ENCODE data around the gene NEK5.

NEK5 gene

DNA sequence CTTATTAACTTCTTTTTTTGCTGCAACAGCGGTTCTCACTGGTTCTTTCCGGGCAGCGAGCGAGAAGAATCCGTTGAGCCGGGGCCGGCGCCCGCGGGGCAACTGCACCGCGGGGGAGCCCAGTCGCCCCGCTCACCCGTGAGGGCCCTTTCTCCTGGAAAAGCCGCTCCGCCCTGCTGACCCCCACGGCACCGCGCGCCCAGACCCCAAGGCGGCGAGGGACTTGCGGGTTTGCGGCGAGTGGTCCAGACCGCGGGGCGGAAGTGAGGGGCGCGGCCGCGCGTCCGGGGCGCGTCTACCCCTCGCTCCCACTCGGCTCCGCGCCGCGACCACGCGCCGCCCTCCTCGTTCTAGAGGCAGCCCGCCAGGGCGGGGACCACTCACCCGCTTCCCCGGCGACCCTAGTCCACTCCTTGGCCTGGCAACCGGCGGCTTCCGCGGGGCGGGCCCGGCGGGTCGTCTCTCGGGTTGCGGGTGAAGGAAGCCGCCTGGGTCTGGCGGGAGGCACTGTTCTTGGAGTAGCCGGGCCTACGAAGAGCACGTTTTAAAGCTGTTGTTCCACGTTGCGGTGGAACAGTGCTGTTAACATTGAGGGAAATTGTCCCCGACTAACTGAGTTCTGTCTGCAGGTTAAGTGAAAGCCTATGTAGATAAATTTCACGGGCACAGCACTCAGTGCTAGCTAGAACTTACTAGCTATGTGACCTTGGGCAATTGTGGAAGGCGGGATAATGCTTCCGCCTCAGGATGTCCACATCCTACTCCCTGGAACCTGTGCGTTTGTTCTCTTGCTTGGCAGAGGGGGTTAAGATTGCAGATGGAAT is 30.5 kb upstream of the NEK5 start, which contains the start of gene NEK3:
TSS of gene NEK3 (minus strand) at position 439 of the 824 bp plus-strand sequence. CDS start 3,406 bp downstream, outside the sequence.
- ATAC-seq (peak; percentile 58), DNase-seq (peak; percentile 50)
- peaks cover 34% of the 10 kb centered on the region for H3K4me1 Mint-ChIP-seq
- peaks cover 5% of the 10 kb centered on the region for H3K27me3 Mint-ChIP-seq
- peak within 1 kb of the TSS; percentile 79 for H3K4me3 Mint-ChIP-seq
- H3K27ac Mint-ChIP-seq: peak within 1 kb of the TSS; percentile 68
- H3K36me3 Mint-ChIP-seq (ENCODE audit: low read depth): no peaks in the 10 kb centered on the region
- H3K9me3 Mint-ChIP-seq: no peaks in the 10 kb centered on the region

DNA sequence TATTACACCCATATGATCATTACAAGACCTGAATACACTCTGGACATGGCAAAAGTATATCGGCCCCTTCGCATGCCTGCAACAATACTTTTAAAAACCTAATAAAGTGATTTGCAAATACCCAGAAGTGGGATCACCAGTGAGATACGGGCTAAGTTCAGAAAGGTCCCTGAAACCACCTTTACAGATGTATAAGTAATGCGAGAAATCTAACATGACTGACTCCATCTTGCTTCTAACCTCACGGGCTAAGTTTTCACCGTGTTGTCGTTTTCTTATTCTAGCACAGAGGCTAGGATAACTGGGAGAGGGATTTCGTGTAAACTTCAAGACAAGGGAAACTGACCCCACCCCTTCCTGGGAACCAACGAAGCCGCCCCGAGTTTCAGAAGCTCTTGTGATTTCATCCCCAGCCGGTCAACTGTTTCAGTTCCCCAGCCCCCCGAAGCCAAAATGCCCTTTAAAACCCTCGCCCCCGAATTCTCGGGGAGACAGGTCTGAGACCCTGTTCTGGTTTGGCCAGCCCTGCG is 29.8 kb upstream of the NEK5 start:
- Mint-ChIP-seq H3K4me3 (peak overlapping the region; percentile 79), H3K9me3 (no peaks in the 10 kb centered on the region), H3K4me1 (peaks cover 34% of the 10 kb centered on the region), H3K27ac (peak overlapping the region; percentile 68), H3K36me3 (ENCODE audit: low read depth) (no peaks in the 10 kb centered on the region), H3K27me3 (peaks cover 5% of the 10 kb centered on the region)
- DNase-seq (no peak), ATAC-seq (no peak)

DNA sequence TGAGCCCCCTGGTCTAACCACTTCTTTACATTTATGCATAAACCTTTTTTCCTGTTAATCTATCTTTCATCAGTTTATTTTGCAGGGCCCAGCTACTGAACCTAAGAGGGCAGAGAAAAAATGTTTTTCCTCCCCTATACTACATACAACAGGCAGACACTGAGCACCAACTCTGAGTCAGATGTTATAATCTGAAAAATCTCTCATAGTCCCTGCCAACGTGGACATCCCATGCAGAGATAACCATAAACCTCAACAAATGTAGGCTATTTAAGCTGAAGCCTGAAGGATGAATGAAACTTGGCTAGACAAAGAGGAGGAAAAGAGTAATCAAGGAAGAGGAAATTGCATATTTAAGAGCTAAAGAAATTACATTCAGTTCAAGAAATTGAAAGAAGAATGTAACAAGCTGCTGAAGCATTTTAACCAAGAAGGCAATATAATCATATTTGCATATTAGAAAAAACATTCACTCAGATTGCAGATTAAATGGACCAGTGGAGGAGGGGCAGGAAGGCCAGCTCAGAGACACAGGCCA is 27.9 kb upstream of the NEK5 start:
- H3K36me3 Mint-ChIP-seq (ENCODE audit: low read depth): no peaks in the 10 kb centered on the region
- no peak overlapping the region for H3K4me3 Mint-ChIP-seq
- H3K9me3 Mint-ChIP-seq: no peaks in the 10 kb centered on the region
- peaks cover 18% of the 10 kb centered on the region for H3K4me1 Mint-ChIP-seq
- DNase-seq (no peak), ATAC-seq (no peak)
- H3K27ac Mint-ChIP-seq: no peak overlapping the region
- H3K27me3 Mint-ChIP-seq: peaks cover 5% of the 10 kb centered on the region

- Mint-ChIP-seq H3K9me3 (no peaks in the 10 kb centered on the region), H3K4me1 (peaks cover 14% of the 10 kb centered on the region), H3K27ac (no peak overlapping the region), H3K4me3 (no peak overlapping the region), H3K27me3 (peaks cover 5% of the 10 kb centered on the region), H3K36me3 (ENCODE audit: low read depth) (no peaks in the 10 kb centered on the region)
- DNase-seq (no peak), ATAC-seq (no peak)
Observed at GRCh38 chr13:52155177-52155576, 26.3 kb upstream of the NEK5 start.

DNA sequence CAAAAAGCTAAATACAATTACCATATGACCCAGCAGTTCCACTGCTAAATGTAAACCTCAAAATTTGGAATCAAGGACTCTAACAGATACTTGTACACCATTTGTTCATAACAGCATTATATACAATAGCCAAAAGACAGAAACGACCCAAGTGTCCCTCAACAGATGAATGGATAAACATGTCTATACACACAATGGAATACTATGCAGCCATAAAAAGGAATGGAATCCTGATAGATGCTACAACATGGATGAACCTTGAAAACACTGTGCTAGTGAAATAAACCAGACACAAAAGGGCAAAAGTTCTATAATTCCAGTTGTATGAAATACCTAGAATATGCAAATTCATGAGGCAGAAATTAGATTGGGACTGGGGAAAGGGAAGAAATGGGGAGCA is 18.4 kb upstream of the NEK5 start:
- no peak for DNase-seq
- ATAC-seq: no peak
- Mint-ChIP-seq H3K36me3 (ENCODE audit: low read depth) (no peaks in the 10 kb centered on the region), H3K4me1 (no peaks in the 10 kb centered on the region), H3K27me3 (no peaks in the 10 kb centered on the region), H3K9me3 (no peaks in the 10 kb centered on the region), H3K27ac (no peak overlapping the region), H3K4me3 (no peak overlapping the region)

DNA sequence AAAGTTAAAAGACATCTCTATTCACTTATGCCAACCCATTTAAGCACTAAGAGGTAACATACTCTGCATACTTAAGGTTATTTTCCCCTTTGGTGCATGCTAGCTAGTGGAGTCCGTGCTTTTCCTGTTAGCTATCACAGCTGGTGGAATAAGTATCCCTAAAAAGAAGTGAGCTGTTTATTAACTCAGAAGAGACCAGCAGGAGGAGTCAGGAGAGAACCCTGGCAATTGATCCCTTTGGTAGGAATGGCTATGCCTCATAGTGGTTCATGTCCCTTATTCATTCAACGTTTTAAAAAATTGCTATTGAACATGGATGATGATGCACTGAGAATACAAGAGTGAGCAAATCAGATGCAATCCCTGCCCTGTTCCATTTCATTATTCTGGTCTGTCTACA is 12.4 kb upstream of the NEK5 start:
- DNase-seq (no peak), ATAC-seq (no peak)
- H3K9me3 Mint-ChIP-seq: no peaks in the 10 kb centered on the region
- H3K27ac Mint-ChIP-seq: no peak overlapping the region
- no peaks in the 10 kb centered on the region for H3K27me3 Mint-ChIP-seq
- H3K36me3 Mint-ChIP-seq (ENCODE audit: low read depth): no peaks in the 10 kb centered on the region
- H3K4me1 Mint-ChIP-seq: no peaks in the 10 kb centered on the region
- H3K4me3 Mint-ChIP-seq: no peak overlapping the region

DNA sequence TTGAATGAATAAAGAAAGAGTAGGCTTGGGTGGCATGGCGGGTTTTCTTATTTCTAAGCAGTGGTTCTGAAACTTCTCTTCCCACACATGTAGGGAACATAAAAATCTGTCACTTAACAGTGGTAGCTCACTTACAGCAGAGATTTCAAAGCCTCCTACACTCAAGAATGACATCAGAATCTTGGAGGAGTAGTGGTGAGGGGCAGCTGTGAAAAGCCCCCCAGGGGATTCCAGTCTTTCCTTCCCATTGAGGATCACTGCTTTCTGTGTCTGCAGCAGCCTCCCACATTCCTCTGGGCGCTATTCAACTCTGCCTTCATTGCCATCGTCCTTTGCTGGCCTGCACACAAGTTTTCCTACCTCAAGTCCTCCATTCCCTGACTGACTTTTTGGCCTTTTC is 8.6 kb upstream of the NEK5 start:
- DNase-seq (no peak), ATAC-seq (no peak)
- Mint-ChIP-seq H3K27ac (no peak overlapping the region), H3K27me3 (no peaks in the 10 kb centered on the region), H3K9me3 (no peaks in the 10 kb centered on the region), H3K4me1 (no peaks in the 10 kb centered on the region), H3K4me3 (no peak overlapping the region), H3K36me3 (ENCODE audit: low read depth) (peaks cover 3% of the 10 kb centered on the region)

- Mint-ChIP-seq H3K4me1 (no peaks in the 10 kb centered on the region), H3K4me3 (no peak overlapping the region), H3K36me3 (ENCODE audit: low read depth) (peaks cover 3% of the 10 kb centered on the region), H3K9me3 (no peaks in the 10 kb centered on the region), H3K27ac (no peak overlapping the region), H3K27me3 (no peaks in the 10 kb centered on the region)
- ATAC-seq: no peak
- no peak for DNase-seq
Observed at GRCh38 chr13:52136763-52137162, 7.9 kb upstream of the NEK5 start.

DNA sequence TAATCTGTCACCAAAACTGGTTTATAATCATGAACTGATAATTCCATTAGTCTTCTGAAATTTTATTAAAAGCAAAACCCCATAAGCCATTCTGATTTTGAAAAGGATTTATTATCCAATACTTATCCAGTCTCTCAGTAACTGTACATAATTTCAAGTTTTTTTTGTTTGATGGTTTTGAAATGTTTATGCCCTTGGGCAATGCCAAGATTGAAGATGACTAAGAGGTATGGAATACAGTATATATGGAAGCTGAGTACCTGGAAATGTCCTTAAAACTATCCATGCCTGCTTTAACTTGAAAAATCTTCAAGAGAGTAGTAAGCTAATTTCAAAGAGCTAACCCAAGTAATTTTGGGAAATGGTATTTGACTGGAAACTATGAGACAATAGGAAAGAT is 1.8 kb upstream of the NEK5 start:
- Mint-ChIP-seq H3K36me3 (ENCODE audit: low read depth) (peaks cover 2% of the 10 kb centered on the region), H3K27me3 (peaks cover 6% of the 10 kb centered on the region), H3K4me1 (peaks cover 15% of the 10 kb centered on the region), H3K9me3 (no peaks in the 10 kb centered on the region), H3K27ac (no peak overlapping the region), H3K4me3 (no peak overlapping the region)
- DNase-seq: no peak
- no peak for ATAC-seq

DNA sequence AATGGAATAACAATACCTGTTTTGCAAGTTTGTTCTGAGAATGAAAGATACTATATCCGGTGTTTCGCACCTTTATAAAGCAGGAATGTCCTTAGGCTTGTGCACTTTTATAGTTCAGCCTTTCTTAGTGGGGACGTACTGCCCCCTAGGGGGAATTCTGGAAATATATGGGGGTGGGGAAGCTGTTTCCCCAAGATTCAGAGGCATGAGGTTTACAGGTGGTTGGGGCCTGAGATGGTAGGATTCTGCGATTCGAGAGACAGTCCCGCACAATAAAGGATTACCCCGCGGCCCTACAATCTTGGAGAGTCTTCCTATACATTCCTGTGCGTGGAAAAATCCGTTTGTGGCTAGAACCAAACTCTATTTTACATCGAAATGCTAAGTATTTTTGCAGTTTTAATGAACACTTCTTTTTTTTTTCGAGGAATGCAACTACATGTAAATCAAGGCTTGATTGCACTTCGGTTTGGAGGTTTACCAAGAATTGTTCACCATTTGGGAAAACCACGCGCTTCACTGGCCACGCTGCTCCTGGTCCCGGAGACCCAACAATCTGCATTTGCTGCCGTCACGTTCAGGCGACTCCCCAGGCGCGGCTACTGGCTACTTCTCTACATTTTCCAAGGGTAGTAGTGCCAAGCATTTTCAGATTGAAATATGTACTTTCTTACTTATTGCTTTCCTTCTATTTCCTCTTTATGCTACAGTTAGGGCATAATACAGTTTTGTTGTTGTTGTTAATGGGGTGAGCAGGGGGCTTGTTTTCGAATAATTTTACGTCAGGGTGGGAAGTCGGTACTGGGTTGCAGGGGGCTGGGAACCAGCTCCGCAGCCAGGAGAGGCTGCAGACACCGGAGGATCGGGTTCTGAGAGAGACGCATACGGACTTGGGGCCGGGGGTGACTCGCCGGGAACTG is 830 bp downstream of the NEK5 start:
- no peaks in the 10 kb centered on the region for H3K9me3 Mint-ChIP-seq
- DNase-seq: peak; percentile 54
- ATAC-seq: peak; percentile 62

GRCh38 chr13:52127378-52127777 is 1.5 kb downstream of the NEK5 start:
- Mint-ChIP-seq H3K27me3 (peaks cover 8% of the 10 kb centered on the region), H3K27ac (no peak overlapping the region), H3K4me1 (peaks cover 15% of the 10 kb centered on the region), H3K36me3 (ENCODE audit: low read depth) (no peaks in the 10 kb centered on the region), H3K9me3 (no peaks in the 10 kb centered on the region), H3K4me3 (no peak overlapping the region)
- peak; percentile 17 for ATAC-seq
- no peak for DNase-seq

More for the DNA sequence above, 830 bp downstream of the NEK5 start:
- H3K4me3 Mint-ChIP-seq: peak overlapping the region; percentile 82
- H3K27ac Mint-ChIP-seq: no peak overlapping the region
- H3K4me1 Mint-ChIP-seq: peaks cover 15% of the 10 kb centered on the region
- H3K27me3 Mint-ChIP-seq: peaks cover 8% of the 10 kb centered on the region
- H3K36me3 Mint-ChIP-seq (ENCODE audit: low read depth): no peaks in the 10 kb centered on the region

- no peak overlapping the region for H3K4me3 Mint-ChIP-seq
- H3K4me1 Mint-ChIP-seq: peaks cover 15% of the 10 kb centered on the region
- H3K27me3 Mint-ChIP-seq: peaks cover 8% of the 10 kb centered on the region
- DNase-seq (no peak), ATAC-seq (no peak)
- H3K36me3 Mint-ChIP-seq (ENCODE audit: low read depth): no peaks in the 10 kb centered on the region
- no peaks in the 10 kb centered on the region for H3K9me3 Mint-ChIP-seq
- H3K27ac Mint-ChIP-seq: no peak overlapping the region
Observed at GRCh38 chr13:52125547-52125946, 3.3 kb downstream of the NEK5 start.

- Mint-ChIP-seq H3K9me3 (no peaks in the 10 kb centered on the region), H3K27me3 (peaks cover 14% of the 10 kb centered on the region), H3K27ac (no peak overlapping the region), H3K4me3 (no peak overlapping the region), H3K4me1 (no peaks in the 10 kb centered on the region), H3K36me3 (ENCODE audit: low read depth) (no peaks in the 10 kb centered on the region)
- DNase-seq (no peak), ATAC-seq (no peak)
Observed at GRCh38 chr13:52118595-52118994, 10.3 kb downstream of the NEK5 start.

- Mint-ChIP-seq H3K9me3 (no peaks in the 10 kb centered on the region), H3K4me1 (no peaks in the 10 kb centered on the region), H3K36me3 (ENCODE audit: low read depth) (no peaks in the 10 kb centered on the region), H3K27me3 (peaks cover 16% of the 10 kb centered on the region), H3K4me3 (no peak overlapping the region), H3K27ac (no peak overlapping the region)
- DNase-seq: no peak
- ATAC-seq: no peak
Observed at GRCh38 chr13:52118095-52118494, 10.8 kb downstream of the NEK5 start.
